ENCODE results near the gene CTSC.

DNA sequence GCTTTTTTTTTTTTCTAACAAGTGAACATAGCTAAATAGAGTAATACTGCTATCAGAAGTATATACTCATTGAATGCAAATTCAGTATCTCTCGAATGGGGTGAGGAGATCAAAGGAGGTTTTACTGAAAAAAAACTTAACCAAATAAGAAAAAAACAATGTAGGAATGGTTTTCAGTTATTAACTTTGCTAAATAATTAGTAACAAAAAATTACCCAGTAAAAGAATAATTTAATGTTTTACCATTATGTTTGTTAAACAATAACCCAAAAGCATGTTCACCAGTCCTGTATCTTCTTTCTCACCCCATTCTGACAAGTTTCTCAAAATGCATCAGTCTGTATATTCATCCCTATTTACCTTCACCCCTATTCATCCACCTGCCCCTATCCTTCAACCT is 22.6 kb upstream of the CTSC start:
- TF ChIP-seq, protein P1, sequence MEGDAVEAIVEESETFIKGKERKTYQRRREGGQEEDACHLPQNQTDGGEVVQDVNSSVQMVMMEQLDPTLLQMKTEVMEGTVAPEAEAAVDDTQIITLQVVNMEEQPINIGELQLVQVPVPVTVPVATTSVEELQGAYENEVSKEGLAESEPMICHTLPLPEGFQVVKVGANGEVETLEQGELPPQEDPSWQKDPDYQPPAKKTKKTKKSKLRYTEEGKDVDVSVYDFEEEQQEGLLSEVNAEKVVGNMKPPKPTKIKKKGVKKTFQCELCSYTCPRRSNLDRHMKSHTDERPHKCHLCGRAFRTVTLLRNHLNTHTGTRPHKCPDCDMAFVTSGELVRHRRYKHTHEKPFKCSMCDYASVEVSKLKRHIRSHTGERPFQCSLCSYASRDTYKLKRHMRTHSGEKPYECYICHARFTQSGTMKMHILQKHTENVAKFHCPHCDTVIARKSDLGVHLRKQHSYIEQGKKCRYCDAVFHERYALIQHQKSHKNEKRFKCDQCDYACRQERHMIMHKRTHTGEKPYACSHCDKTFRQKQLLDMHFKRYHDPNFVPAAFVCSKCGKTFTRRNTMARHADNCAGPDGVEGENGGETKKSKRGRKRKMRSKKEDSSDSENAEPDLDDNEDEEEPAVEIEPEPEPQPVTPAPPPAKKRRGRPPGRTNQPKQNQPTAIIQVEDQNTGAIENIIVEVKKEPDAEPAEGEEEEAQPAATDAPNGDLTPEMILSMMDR (IDR thresholded peaks at IDR 0.05): no peak
- no peak for TF ChIP-seq POLR2A (IDR thresholded peaks at IDR 0.05)
